ENCODE measurements around the gene MIGA1.

MIGA1 gene

GRCh38 chr1:77925956-77926355 is 146.5 kb downstream of the MIGA1 start:
- no peak for DNase-seq

- no peak for DNase-seq
Observed at GRCh38 chr1:77926561-77927357, 147.3 kb downstream of the MIGA1 start.

GRCh38 chr1:77927414-77927813 is 148.0 kb downstream of the MIGA1 start:
- DNase-seq: no peak

All from COR-L47 (cell line).